DMS 273 treated with DMSO at 0.1 percent for 48 hours (cell line): ENCODE data around the gene TNFRSF1B.

Experiments used
- DNase-seq: peaks from one replicate; lab custom pipeline; 2025; lab: John Stamatoyannopoulos, UW

Gene TNFRSF1B

GRCh38 chr1:12176298-12177118, 9.7 kb downstream of the TNFRSF1B start:
- no peak for DNase-seq

- no peak for DNase-seq
These were observed 10.6 kb downstream of the TNFRSF1B start for GRCh38 chr1:12177156-12177998.

GRCh38 chr1:12177999-12178441, 11.2 kb downstream of the TNFRSF1B start:
- no peak for DNase-seq

- DNase-seq: no peak
These were observed 11.7 kb downstream of the TNFRSF1B start for GRCh38 chr1:12178511-12178910.

GRCh38 chr1:12179111-12179519, 12.3 kb downstream of the TNFRSF1B start:
- no peak for DNase-seq

- DNase-seq: no peak
These were observed 12.9 kb downstream of the TNFRSF1B start for GRCh38 chr1:12179676-12180075.

GRCh38 chr1:12180315-12180714, 13.5 kb downstream of the TNFRSF1B start:
- no peak for DNase-seq

- DNase-seq: no peak
These were observed 14.1 kb downstream of the TNFRSF1B start for GRCh38 chr1:12180903-12181302.

- no peak for DNase-seq
These were observed 14.8 kb downstream of the TNFRSF1B start for GRCh38 chr1:12181568-12181967.

- no peak for DNase-seq
These were observed 15.7 kb downstream of the TNFRSF1B start for GRCh38 chr1:12182410-12182984.

GRCh38 chr1:12183095-12183794, 16.5 kb downstream of the TNFRSF1B start:
- no peak for DNase-seq

- DNase-seq: no peak
These were observed 17.4 kb downstream of the TNFRSF1B start for GRCh38 chr1:12184008-12184681.

GRCh38 chr1:12185036-12185917, 18.5 kb downstream of the TNFRSF1B start:
- DNase-seq: no peak

- no peak for DNase-seq
These were observed 19.3 kb downstream of the TNFRSF1B start for GRCh38 chr1:12185918-12186678.

- DNase-seq: no peak
These were observed 19.8 kb downstream of the TNFRSF1B start for GRCh38 chr1:12186679-12186985.

- DNase-seq: no peak
These were observed 21.3 kb downstream of the TNFRSF1B start for GRCh38 chr1:12188115-12188514.

GRCh38 chr1:12188657-12189327, 22.0 kb downstream of the TNFRSF1B start:
- DNase-seq: no peak

- no peak for DNase-seq
These were observed 22.5 kb downstream of the TNFRSF1B start for GRCh38 chr1:12189328-12189682.
